ENCODE data around the gene ACCSL. TPM values are rescaled to one million over a fixed set of nuclear protein-coding genes. Genes with fewer than 3 reads are reported as not detected.

The ACCSL gene
- total RNA-seq, 4 donors from 2014 or later = not detected

- 61 to 67% methylated on average over 1 to 2 of the region's 2 CpGs for WGBS, 2 donors (ENCODE audit: low coverage in 1 of 2)
- TF ChIP-seq, protein P1, sequence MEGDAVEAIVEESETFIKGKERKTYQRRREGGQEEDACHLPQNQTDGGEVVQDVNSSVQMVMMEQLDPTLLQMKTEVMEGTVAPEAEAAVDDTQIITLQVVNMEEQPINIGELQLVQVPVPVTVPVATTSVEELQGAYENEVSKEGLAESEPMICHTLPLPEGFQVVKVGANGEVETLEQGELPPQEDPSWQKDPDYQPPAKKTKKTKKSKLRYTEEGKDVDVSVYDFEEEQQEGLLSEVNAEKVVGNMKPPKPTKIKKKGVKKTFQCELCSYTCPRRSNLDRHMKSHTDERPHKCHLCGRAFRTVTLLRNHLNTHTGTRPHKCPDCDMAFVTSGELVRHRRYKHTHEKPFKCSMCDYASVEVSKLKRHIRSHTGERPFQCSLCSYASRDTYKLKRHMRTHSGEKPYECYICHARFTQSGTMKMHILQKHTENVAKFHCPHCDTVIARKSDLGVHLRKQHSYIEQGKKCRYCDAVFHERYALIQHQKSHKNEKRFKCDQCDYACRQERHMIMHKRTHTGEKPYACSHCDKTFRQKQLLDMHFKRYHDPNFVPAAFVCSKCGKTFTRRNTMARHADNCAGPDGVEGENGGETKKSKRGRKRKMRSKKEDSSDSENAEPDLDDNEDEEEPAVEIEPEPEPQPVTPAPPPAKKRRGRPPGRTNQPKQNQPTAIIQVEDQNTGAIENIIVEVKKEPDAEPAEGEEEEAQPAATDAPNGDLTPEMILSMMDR (IDR thresholded peaks at IDR 0.05) = no peak
- TF ChIP-seq POLR2A (IDR thresholded peaks at IDR 0.05) (no peak), POLR2AphosphoS5 (IDR thresholded peaks at IDR 0.05) (no peak), EP300 (IDR thresholded peaks at IDR 0.05; ENCODE audit: low read depth) (no peak)
- H3K27me3 ChIP-seq = no peaks in the 10 kb centered on the region
- no peaks in the 10 kb centered on the region for H3K4me1 ChIP-seq
- DNase-seq = no peak
- H3K4me3 ChIP-seq = no peak overlapping the region
- no peak overlapping the region for H3K27ac ChIP-seq
- no peaks in the 10 kb centered on the region for H3K9me3 ChIP-seq
- in situ Hi-C loops (cut with MboI; ENCODE audit: low pct_ligation_motif_present in 1 of 4, low pct_unique_long_range_greater_than_20kb in 1 of 4, low sequenced_read_pairs in 3 of 4) = loop anchor here in 2 of 4 donors (10.0 kb wide), 1 partner anchor 161 kb away; the partner anchor contains the start of gene ALKBH3 (in 2 of the 2)
- H3K36me3 ChIP-seq = no peaks in the 10 kb centered on the region
- intact Hi-C loops (cut with DNase I; ENCODE audit: low total_unique reads) = no loop called here
Observed at GRCh38 chr11:44046182-44046581, 1.6 kb upstream of the ACCSL start.

- in situ Hi-C loops (cut with MboI; ENCODE audit: low pct_ligation_motif_present in 1 of 4, low pct_unique_long_range_greater_than_20kb in 1 of 4, low sequenced_read_pairs in 3 of 4) (loop anchor here in 2 of 4 donors (10.0 kb wide), 1 partner anchor 162 kb away; the partner anchor contains the start of gene ALKBH3 (in 2 of the 2)), intact Hi-C loops (cut with DNase I; ENCODE audit: low total_unique reads) (no loop called here)
- no peak overlapping the region for H3K4me3 ChIP-seq
- TF ChIP-seq POLR2AphosphoS5 (IDR thresholded peaks at IDR 0.05) (no peak), EP300 (IDR thresholded peaks at IDR 0.05; ENCODE audit: low read depth) (no peak), POLR2A (IDR thresholded peaks at IDR 0.05) (no peak)
- TF ChIP-seq, protein P1 (IDR thresholded peaks at IDR 0.05) = no peak
- no peak for DNase-seq
- 64 to 80% methylated on average over 1 to 2 of the region's 2 CpGs for WGBS, 2 donors (ENCODE audit: low coverage in 1 of 2)
- H3K36me3 ChIP-seq = no peaks in the 10 kb centered on the region
- no peak overlapping the region for H3K27ac ChIP-seq
- no peaks in the 10 kb centered on the region for H3K9me3 ChIP-seq
- no peaks in the 10 kb centered on the region for H3K27me3 ChIP-seq
- no peaks in the 10 kb centered on the region for H3K4me1 ChIP-seq
Observed at GRCh38 chr11:44047298-44047697, 483 bp upstream of the ACCSL start.

GRCh38 chr11:44049832-44050231, 2.1 kb downstream of the ACCSL start:
- no peaks in the 10 kb centered on the region for H3K36me3 ChIP-seq
- H3K4me1 ChIP-seq = no peaks in the 10 kb centered on the region
- WGBS, 2 donors (ENCODE audit: low coverage in 1 of 2) = 69% methylated on average over 3 of the region's 3 CpGs; no CpG with 5 or more reads in 1 of the 2 donors
- no peak overlapping the region for H3K27ac ChIP-seq
- TF ChIP-seq EP300 (IDR thresholded peaks at IDR 0.05; ENCODE audit: low read depth) (no peak), POLR2AphosphoS5 (IDR thresholded peaks at IDR 0.05) (no peak), POLR2A (IDR thresholded peaks at IDR 0.05) (no peak)
- TF ChIP-seq, protein P1 (IDR thresholded peaks at IDR 0.05) = no peak
- H3K9me3 ChIP-seq = no peaks in the 10 kb centered on the region
- no peak for DNase-seq
- no peaks in the 10 kb centered on the region for H3K27me3 ChIP-seq
- no peak overlapping the region for H3K4me3 ChIP-seq
- intact Hi-C loops (cut with DNase I; ENCODE audit: low total_unique reads) = no loop called here
- in situ Hi-C loops (cut with MboI; ENCODE audit: low pct_ligation_motif_present in 1 of 4, low pct_unique_long_range_greater_than_20kb in 1 of 4, low sequenced_read_pairs in 3 of 4) = loop anchor here in 2 of 4 donors (10.0 kb wide), 1 partner anchor 165 kb away; the partner anchor contains the start of gene ALKBH3 (in 2 of the 2)

GRCh38 chr11:44051171-44051570, 3.4 kb downstream of the ACCSL start:
- Histone ChIP-seq H3K27ac (no peak overlapping the region), H3K4me3 (no peak overlapping the region), H3K4me1 (no peaks in the 10 kb centered on the region), H3K27me3 (no peaks in the 10 kb centered on the region), H3K36me3 (no peaks in the 10 kb centered on the region), H3K9me3 (no peaks in the 10 kb centered on the region)
- no peak for TF ChIP-seq EP300 (IDR thresholded peaks at IDR 0.05; ENCODE audit: low read depth)
- TF ChIP-seq, protein P1 (IDR thresholded peaks at IDR 0.05) = no peak
- TF ChIP-seq POLR2A (IDR thresholded peaks at IDR 0.05) = no peak
- no peak for TF ChIP-seq POLR2AphosphoS5 (IDR thresholded peaks at IDR 0.05)
- in situ Hi-C loops (cut with MboI; ENCODE audit: low pct_ligation_motif_present in 1 of 4, low pct_unique_long_range_greater_than_20kb in 1 of 4, low sequenced_read_pairs in 3 of 4) (no loop called here), intact Hi-C loops (cut with DNase I; ENCODE audit: low total_unique reads) (no loop called here)
- no peak for DNase-seq
- WGBS, 2 donors (ENCODE audit: low coverage in 1 of 2) = 96% methylated on average over 4 of the region's 4 CpGs; no CpG with 5 or more reads in 1 of the 2 donors
